NOMO-1 treated with DMSO at 0.1 percent for 48 hours (cell line): Measurements from ENCODE around the gene FANCE.

Source experiments
- DNase-seq: peaks from one replicate; lab custom pipeline; 2025; ENCODE audit not compliant: unreplicated experiment; lab: John Stamatoyannopoulos, UW

FANCE gene

GRCh38 chr6:35483893-35484645 lies 31.9 kb downstream of the FANCE start:
- no peak for DNase-seq

- DNase-seq, result no peak
Measured at GRCh38 chr6:35484921-35485392, 32.8 kb downstream of the FANCE start.

GRCh38 chr6:35485402-35485877 lies 33.3 kb downstream of the FANCE start:
- no peak for DNase-seq

- no peak for DNase-seq
Measured at GRCh38 chr6:35486005-35486925, 34.1 kb downstream of the FANCE start.

GRCh38 chr6:35487658-35488516 lies 35.7 kb downstream of the FANCE start:
- DNase-seq, result peak; percentile 73

- no peak for DNase-seq
Measured at GRCh38 chr6:35488517-35488862, 36.4 kb downstream of the FANCE start.

GRCh38 chr6:35489066-35489465 lies 36.9 kb downstream of the FANCE start:
- DNase-seq, result peak; percentile 78

GRCh38 chr6:35489995-35490791 lies 38.1 kb downstream of the FANCE start:
- no peak for DNase-seq

GRCh38 chr6:35490821-35491557 lies 38.9 kb downstream of the FANCE start:
- no peak for DNase-seq

- no peak for DNase-seq
Measured at GRCh38 chr6:35491558-35492257, 39.6 kb downstream of the FANCE start.

- no peak for DNase-seq
Measured at GRCh38 chr6:35492258-35492973, 40.3 kb downstream of the FANCE start.

GRCh38 chr6:35492974-35493284 lies 40.8 kb downstream of the FANCE start:
- peak; percentile 57 for DNase-seq

- no peak for DNase-seq
Measured at GRCh38 chr6:35493307-35493983, 41.3 kb downstream of the FANCE start.

GRCh38 chr6:35494161-35494563 lies 42.0 kb downstream of the FANCE start:
- DNase-seq, result peak; percentile 32

GRCh38 chr6:35495258-35496035 lies 43.3 kb downstream of the FANCE start:
- no peak for DNase-seq

- no peak for DNase-seq
Measured at GRCh38 chr6:35496036-35496840, 44.1 kb downstream of the FANCE start.
